ENCODE measurements around the gene GPR39.

GPR39 gene

DNA sequence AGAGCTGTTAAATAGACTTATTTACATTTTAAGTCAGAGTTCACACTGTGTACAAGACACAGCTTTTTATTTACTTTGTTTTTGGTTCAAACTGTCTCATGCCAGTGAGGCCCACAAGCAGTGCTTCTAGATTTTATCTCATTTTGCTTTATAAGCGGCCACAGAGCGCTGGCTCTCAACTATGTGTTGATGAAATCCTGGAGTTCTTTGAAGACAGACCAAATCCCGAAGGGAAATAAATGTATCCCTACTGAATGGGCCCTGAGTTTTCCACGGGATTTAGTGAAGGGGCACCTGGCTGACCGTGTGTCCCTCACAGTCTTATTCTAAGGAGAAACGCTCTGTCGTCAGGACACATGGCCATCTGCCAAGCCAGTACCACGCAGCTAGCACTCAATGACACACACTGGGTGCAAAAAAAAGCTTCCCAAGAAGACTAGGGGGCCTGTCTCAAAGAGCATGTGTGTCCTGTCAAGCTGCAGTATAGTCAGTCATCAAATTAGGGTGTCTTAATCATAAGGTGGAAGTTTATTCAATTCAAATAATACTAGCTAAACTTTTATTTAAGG lies 230.0 kb downstream of the GPR39 start:
- no peak for DNase-seq

DNA sequence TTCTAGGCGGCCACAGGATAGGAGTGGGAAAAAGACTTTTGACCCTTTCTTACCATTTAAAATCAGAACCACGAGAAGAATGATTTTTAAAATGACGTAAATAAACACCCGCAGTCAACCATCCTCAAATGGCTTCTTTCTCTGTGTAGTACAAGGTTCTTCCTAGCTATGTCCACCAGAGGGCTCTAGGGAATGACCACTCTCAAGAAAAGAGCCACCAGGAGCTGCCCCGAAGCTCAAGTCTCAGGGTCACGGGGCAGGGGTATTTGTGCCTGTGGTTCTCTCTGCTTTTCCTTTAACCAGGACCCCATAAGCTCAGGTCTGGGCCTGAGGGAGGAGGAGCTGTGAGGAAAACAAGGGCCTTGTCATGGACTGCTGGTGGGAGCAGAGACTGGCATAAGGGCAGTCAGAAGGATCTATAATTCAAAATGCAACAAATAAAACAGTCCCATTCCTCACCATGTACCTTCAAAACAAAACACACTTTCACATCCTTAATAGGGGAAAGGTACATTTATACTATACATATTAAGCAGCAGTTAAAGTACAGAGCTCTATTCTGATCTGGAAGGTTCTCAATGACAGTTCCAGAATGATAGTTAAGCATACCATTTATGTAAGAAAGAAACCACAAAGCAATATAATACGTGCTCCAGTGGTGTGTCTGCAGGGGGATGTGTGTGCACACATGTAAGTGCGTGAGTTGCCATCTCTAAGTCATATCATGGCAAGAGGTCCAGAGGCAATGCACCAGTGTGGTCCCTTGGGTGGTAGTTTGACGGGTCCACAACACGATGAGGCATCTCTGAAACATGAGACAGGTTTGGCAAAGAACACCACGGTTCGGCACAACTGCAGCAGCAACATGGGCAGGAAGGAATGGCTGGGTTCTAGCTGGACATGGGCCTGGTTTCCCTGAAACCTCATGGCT lies 234.8 kb downstream of the GPR39 start:
- no peak for DNase-seq

DNA sequence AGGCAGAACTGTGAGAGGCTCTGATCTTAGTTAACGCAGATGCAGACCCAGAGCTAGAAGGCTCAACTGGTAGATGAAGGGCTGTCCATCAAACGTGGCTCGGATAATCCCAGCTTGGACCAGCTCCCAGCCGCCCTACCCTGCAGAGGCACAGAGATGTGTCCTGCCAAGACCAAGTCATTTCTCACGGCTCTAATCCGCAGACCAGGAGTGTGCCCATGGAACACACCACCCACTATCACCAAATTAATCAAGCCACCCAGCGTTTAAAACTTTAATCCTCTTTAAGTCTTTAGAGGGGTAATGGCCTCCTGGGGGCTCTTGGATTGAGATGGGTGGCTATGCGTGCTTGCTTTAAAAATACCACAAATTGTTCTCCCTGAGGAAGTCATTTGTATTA lies 235.9 kb downstream of the GPR39 start:
- no peak for DNase-seq

DNA sequence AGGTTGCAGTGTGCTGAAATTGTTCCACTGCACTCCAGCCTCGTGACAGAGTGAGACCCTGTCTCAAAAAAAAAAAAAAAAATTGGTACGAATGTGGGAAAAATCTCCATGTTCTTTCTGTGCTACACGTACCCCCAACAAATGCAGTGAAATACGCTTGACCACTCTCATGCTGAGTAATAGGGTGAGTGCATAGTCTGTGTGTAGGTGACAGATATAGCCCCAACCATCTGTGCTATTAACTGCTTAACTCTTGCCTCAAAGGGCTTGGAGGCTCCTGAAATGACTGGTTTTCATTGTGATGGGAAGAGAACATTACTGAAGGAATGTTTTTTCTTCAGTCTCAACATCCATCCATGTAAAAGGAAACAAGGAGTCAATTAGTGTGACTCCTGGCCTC lies 237.7 kb downstream of the GPR39 start:
- no peak for DNase-seq

DNA sequence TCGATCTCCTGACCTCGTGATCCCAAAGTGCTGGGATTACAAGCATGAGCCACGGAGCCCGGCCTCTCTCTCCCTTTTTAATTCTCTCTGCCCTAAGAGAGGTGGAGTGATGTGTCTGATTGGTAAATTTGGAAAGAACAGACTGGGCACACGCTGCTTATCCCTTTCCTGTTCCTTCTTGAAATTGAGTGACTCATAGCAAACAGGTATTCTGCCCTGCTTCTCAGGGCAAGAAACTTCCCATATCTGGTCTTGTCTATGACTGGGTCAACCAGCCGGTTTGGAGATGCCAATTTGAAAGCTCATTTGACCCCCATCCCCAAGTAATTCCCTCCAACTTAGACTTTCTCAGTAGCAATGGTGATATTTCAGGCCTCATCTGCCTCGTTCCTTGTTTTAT lies 238.4 kb downstream of the GPR39 start:
- no peak for DNase-seq

DNA sequence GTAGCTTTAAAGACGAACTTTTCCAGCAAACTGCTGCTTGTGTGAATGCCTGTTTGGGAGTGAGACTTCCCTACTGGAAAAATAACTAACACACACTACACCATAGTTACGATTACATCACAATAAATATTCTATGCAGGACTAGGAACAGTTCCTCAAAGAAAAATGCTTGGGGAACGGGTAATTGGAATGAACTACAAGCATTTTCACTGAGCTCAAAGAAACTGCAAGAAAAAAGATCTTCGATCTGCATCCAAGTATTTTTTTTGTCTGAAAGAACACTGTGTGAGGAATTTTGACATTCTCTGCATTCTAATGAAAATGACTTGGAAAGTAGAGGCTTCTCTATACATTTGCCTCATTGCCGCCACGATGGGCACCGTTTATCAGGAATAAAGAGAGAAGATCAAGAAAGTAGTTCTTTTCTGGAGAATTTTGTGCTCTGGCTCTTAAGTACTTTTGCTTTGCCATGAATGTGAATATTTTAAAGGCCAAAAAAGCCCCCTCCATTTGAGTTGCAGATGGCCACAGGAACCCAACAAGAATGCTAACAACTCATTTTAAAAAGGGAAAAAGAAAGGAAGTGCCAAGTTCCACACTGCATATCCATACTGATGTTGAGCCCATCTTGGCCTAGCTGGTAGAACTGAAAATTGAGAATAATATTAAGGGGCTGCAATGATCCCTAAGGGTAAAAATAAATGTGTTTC lies 239.8 kb downstream of the GPR39 start:
- DNase-seq = no peak

DNA sequence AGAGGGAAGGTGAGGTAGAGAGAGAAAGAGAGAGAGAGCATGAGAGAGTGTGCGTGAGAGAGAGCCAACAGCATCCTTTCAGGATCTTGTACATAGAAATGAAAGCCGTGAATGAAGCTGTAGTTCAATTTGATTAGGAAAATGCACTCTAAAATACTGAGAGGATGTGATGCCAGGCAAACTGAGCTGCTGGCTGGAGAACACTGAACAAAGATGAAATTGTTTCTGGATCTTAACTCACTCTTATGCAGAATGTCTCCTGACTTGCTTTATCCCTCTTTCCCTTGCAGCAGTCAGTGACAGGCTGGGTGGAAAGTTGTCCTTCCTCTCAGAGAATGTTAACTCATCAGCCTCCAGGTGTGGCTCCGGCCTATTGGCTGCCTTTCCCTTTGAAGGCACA lies 242.7 kb downstream of the GPR39 start:
- DNase-seq = no peak

DNA sequence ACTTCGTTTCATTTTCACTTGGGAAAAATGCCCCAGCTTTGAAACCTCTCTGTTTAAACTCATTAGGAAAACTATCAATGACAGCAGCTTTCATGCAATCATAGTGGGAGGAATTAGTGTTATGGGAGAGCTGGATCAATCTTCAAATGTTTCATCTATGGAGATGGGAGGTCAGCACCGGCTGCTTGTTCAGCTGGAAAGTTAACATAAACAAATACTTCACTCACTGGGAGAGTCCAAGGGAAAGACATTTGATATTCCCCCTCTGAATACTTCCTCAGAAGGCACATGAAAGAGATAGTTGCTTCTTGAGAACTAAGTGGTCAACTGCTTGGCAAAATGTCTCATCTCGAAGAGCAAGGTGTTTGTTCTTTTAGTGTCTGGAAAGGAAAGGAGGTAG lies 246.1 kb downstream of the GPR39 start:
- no peak for DNase-seq

DNA sequence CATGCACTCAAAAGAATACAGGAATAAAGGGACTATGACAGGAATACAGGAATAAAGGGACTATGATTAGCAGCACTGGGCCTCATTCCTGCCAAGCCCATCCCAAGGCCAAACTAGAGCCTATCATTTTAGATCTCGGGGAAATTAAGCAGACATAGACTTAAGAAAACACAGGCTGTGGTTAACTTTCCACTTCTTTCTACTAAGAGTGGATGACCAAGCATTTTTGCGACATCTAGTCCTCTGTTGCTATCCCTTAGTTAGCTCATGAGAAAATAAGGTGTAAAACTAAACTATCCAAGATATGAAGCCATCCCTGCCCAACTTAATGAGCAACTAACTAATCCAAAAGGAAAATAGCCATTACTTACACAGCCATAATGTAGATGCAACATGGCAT lies 247.5 kb downstream of the GPR39 start:
- DNase-seq = no peak

DNA sequence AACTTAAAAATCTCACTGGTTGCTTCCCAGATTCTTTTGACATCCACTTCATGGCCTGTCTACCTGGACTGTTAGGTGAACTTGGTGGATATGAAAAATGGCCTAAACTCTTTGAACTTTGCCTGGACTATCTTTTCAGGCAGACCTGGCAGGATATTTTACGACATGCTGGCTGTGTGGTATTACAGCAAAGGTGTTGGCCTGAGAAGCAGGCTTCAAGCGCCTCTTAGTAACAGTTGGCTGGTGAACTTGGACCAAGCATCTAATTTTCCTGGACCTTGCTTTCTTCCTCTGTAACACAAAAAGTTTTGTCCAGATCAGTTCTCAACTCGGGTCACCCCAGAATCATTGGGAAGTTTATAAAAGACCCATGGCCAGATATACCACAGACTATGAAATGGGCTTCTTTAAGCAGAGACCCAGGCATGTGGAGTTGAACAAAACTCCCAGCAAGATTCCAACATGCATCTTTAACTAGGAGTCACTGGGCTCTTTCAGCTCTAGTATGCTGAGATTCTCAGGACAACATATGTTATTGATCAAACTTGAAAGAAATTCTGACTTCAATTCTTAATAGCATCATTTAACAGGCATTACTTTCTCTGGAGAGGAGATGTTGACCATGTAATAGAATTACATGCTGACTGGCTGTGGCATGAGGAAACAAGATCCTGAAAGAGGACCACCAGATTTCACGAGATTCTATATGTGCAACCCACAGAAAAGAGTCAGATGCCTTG lies 249.0 kb downstream of the GPR39 start:
- DNase-seq = no peak

DNA sequence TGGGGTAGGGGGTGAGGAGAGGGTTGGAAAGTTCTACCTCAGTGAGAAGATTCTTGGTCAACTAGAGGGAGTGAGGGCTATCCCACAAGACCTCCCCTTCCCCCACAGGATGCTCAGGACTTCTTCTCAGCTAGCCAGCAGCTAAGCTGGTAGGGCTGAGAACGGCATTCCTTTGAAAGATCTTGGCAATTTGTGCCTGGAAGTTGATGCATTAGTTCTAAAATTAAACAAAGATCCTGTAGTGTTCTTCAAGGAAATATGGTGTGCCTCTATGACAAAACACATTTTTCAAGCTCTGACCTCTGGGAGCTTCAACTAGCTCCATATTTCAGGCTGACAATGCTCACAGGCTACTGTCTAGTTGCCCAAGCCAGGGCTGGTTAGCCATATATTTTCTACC lies 251.1 kb downstream of the GPR39 start:
- no peak for DNase-seq

DNA sequence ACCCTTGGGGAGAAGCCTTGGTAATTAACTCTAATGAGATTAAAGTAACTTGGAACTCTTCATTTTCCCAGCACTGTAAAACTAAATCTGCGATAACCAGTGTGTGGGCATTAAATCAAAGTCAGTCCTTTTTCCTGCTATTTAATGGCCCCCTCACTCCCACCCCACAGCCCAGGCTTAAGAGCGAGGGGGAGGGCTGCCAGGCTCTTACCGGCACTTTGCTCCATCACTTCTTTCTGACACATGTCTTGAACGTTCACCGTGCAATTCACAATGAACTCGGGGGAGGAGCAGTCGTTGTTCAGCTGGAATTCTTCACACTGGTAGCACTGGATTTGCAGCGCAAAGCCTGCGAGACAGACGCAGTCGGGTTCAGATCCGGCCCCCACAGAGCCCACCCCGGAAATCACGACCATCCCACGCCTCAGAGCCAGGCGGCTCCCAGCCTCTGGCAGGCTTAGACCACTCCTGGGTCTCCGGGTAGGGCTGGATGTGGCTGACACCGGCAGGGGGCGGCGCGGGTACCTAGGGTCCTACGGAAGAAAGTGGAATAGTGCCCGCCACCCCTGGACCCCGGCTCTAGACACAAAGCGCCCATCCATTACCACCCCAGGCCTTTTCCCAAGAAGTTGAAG lies 251.7 kb downstream of the GPR39 start:
- DNase-seq = no peak

DNA sequence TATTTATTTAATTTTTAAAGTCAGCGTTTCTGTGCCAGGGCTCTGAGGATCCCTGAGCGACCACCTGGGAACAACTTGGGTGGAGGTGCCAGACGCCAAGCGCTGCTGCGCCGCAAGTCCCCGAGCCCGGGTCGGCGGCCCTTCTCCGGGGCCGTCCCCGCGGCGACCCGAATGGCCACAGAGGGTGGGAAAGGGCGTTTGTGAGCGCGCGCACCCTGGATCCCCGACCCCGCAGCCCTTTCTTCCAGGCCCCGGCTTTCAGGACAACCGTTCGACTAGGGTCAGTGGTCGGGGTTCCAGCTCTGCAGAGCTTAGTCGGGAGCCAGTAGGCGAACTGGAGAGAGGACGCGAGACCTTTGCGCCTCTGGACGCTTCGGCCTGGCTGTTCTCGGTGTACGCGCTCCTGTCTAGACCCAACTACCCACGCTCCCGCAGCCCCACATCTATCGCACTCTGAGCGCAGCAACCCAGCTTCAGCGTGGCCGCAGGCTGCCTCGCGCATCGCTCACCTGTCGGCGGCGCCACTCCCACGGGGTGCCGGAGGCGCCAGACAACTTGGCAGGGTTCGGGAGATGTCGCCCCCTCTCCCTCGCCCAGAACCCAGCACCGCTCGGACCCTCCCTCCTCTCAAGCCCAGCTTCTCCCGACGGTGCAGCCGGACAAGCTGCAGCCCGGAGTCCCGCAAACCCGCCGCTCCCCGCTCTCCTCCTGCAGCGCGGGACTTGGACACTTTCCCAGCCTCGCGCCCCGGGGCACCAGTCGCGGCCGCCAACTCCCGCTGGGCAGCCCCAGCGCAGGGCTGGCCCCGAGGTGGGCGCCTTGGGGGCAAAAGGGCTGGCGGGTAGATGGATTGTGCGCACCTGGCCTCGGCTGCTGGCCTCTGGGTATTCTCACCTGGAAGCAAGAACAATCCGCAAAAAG lies 252.6 kb downstream of the GPR39 start:
- no peak for DNase-seq

DNA sequence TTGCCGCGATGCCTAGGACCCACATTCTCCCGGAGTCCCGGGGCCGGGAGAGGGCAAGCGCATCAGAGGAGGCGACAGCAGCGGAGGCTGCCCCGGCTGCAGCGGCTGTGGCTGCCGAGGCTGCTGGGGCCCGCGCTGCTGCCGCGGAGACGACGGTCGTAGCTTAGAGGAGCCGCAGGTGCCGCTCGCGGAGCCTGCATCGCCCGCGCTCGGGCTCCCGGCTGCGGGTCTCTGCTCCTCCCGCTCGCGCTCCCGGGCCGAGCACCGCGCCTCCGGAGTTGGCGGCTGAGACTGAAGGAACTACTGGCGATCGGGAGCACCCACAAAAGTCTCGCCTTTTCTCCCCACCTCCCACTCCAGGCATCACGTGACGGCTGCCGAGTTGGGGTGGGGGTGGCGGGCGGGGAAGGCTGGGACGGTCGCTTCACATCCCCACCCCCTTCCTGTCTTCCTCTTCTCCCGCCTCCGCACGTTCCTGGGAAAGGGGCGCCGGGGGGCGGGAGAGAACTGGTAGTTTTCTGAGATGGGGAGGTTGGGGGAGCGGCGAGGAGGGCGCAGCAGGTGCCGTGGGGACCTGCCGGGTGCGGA lies 253.4 kb downstream of the GPR39 start, which contains the start of gene LYPD1:
TSS of gene LYPD1 (minus strand) at position 298 of the 588 bp plus-strand sequence. CDS start at position 25, 273 bp downstream.
- no peak for DNase-seq

DNA sequence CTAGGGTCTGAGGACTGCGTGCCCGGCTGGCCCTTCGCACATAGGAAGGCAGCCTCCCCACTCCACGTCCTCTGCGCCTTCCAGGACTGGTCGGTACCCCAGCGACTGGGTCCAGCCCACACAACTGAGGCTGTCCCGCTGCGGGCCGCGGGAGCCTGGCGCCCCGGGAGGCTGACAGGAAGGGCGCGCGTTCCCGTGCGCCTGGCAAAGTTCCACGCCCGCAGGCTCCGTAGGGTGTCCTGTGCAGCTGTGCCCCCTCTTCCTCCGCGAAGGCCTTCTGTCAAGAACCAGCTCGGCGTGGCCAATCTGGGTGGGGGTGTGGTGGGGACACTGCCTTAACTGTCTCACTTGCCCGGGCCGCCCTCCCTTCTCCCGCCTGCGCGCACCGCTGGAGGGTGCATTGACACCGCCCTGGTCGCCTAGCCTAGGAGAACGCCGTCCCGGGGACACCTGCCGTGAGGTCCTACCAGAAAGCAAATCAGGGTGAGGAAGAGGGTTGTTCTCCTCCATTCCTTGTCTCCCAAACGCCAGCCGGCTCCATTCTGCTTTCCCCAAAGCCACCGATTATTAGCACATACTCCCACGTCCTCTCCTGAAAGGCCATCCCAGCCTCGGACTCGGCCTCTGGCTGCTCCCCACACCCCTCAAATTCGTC lies 254.0 kb downstream of the GPR39 start:
- no peak for DNase-seq

DNA sequence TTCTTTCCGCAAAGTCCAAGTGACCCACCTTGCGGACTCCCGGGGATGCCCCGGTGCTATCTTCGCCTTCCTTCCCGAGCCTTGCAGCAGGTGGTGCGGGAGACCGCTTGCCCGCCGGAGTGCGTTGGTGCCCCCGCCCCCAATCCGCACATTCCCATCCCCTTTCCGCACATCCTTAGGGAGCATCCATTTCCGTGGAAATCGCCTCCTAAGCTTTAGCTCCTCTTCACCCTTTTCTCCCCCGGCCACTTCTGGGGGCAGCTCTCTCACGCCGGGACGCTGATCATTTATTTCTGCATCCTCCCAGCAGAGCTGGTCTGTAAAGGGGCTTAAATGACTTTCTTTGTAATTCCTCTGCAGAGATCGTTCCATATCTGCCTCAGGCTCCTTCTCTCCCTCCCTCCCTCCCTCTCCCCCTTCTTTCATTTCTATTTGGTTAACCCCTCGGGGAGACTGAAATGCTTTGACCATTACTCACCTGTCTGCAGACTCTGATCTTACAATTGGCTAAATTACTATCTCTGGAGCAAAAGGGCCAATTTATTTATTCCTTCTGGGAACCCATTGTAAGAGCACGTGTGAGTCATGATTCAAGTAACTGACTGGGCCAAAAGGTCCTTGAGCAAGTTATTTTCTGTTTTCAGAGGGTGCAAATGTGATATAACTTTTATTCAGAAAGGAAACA lies 254.7 kb downstream of the GPR39 start:
- no peak for DNase-seq

DNA sequence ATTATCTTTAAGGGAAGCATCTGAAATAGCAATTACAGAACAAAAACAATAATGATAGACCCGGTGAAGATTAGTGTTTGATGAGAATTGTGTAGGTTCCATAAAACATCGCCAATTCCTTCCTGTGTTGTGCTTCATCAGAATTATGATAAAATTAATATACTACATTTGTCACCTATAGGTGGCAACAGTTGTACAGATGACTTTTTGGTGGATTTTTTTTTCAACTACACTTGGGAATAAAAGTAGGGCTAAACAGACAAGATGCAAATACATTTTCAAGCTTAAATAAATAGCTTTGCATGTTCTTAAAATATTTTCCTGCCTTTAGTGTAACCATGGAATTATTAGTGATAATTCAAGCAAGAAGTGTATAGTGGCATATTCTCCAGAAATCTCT lies 260.4 kb downstream of the GPR39 start:
- no peak for DNase-seq

DNA sequence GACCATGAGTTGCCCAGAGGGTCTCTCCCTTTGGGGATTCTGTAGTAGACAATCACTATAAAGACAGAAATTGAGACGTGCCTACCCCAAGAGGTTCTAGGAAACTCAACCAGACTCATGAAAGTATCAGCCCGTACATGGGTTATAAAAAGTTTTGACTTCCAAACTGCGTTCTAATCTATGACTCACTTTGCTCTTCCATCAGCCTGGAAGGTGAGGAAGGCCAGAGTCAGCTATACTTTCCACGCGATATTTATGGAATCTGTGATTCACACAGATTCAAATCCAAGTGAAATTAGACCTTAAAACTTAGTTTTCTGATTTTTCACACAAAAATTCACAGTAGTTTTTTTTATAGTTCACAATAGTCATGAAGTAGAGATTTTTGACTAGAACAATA lies 261.1 kb downstream of the GPR39 start:
- no peak for DNase-seq

DNA sequence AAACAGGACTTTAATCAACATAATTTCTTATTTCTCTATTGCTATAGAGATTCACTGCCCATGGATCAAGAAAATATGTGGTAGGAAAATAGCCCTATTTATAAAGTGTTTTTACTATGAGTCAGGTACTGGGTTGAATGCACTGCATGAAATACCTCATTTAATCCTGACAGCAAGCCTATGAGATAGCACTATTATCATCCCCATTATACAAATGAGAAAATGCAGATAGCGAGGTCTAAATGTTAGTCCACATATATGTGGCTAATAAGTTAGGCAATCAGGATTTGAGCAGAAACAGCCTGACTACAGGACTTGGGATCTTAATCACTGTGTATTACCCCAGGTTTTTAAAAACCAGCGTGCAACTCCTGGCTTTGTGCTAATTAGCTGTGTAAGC lies 261.9 kb downstream of the GPR39 start:
- DNase-seq = no peak

DNA sequence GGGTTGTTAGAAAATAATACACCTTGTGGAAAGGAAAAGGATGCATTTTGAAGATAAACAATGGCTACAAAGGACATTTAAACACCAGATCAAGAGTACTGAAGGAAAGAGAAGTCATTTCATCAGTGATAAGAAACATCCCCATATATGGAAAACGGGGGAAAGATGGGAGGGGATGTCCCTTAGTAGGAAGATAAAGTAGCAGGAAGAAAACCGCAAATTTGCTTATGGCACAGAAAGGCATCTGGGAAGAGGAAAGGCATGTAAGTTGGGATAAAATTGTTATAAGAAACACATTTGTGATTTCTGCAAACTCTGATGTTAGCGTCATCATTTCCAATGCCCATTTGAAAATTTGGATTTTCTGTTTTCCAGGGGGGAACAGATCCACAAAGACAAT lies 263.9 kb downstream of the GPR39 start:
- DNase-seq = no peak

Measured in CD4-positive, alpha-beta T cell treated with Interferon gamma for 1 hour (primary cell).